ENCODE data around the gene FAM185A.
"Not testable (repeated sequence)": the region's sequence is repeated elsewhere in the genome, so short reads cannot be mapped to it uniquely, and the experiment has no call there.

FAM185A gene

GRCh38 chr7:102778663-102779062 is 29.9 kb downstream of the FAM185A start:
- DNase-seq (ENCODE audit: low read depth in 2 of 2), result not testable (repeated sequence)

GRCh38 chr7:102780926-102781325 is 32.1 kb downstream of the FAM185A start:
- not testable (repeated sequence) for DNase-seq (ENCODE audit: low read depth in 2 of 2)

- DNase-seq (ENCODE audit: low read depth in 2 of 2), result not testable (repeated sequence)
Observed at GRCh38 chr7:102788770-102789169, 40.0 kb downstream of the FAM185A start.

GRCh38 chr7:102790364-102791100 is 41.7 kb downstream of the FAM185A start:
- DNase-seq (ENCODE audit: low read depth in 2 of 2), result not testable (repeated sequence)

GRCh38 chr7:102791367-102791766 is 42.6 kb downstream of the FAM185A start:
- not testable (repeated sequence) for DNase-seq (ENCODE audit: low read depth in 2 of 2)

GRCh38 chr7:102791831-102792230 is 43.0 kb downstream of the FAM185A start:
- not testable (repeated sequence) for DNase-seq (ENCODE audit: low read depth in 2 of 2)

GRCh38 chr7:102794567-102794966 is 45.8 kb downstream of the FAM185A start:
- not testable (repeated sequence) for DNase-seq (ENCODE audit: low read depth in 2 of 2)

GRCh38 chr7:102795987-102796595 is 47.3 kb downstream of the FAM185A start:
- not testable (repeated sequence) for DNase-seq (ENCODE audit: low read depth in 2 of 2)

- DNase-seq (ENCODE audit: low read depth in 2 of 2), result no peak
Observed at GRCh38 chr7:102806613-102807012, 57.8 kb downstream of the FAM185A start.

GRCh38 chr7:102810916-102811315 is 62.1 kb downstream of the FAM185A start:
- DNase-seq (ENCODE audit: low read depth in 2 of 2), result no peak

- DNase-seq (ENCODE audit: low read depth in 2 of 2), result no peak
Observed at GRCh38 chr7:102811942-102812678, 63.3 kb downstream of the FAM185A start.

- no peak for DNase-seq (ENCODE audit: low read depth in 2 of 2)
Observed at GRCh38 chr7:102813191-102814024, 64.6 kb downstream of the FAM185A start.

GRCh38 chr7:102814025-102814471 is 65.2 kb downstream of the FAM185A start:
- DNase-seq (ENCODE audit: low read depth in 2 of 2), result no peak

GRCh38 chr7:102817616-102818573 is 69.1 kb downstream of the FAM185A start:
- DNase-seq (ENCODE audit: low read depth in 2 of 2), result no peak

- DNase-seq (ENCODE audit: low read depth in 2 of 2), result no peak
Observed at GRCh38 chr7:102819151-102819550, 70.4 kb downstream of the FAM185A start.

GRCh38 chr7:102821994-102822747 is 73.4 kb downstream of the FAM185A start:
- no peak for DNase-seq (ENCODE audit: low read depth in 2 of 2)

- DNase-seq (ENCODE audit: low read depth in 2 of 2), result no peak
Observed at GRCh38 chr7:102823390-102824119, 74.8 kb downstream of the FAM185A start.

GRCh38 chr7:102828286-102828685 is 79.5 kb downstream of the FAM185A start:
- no peak for DNase-seq (ENCODE audit: low read depth in 2 of 2)

- DNase-seq (ENCODE audit: low read depth in 2 of 2), result no peak
Observed at GRCh38 chr7:102829075-102829474, 80.3 kb downstream of the FAM185A start.
